IPS DF 6.9 (cell line): ENCODE measurements around the gene SND1.

ENCODE experiments used
- DNase-seq: peaks from one replicate; pipeline ENCODE4 v3.0.0-alpha.2; 2013; ENCODE audit warnings: low read depth, low spot score
- H3K27ac ChIP-seq: one replicate; pipeline ENCODE4 v1.5.1; 2013; ENCODE audit warnings: low read length, control low read depth
- H3K27me3 ChIP-seq: 2 replicates; pipeline ENCODE4 v1.6.1; 2013; ENCODE audit warnings: mild to moderate bottlenecking, low read length; ENCODE audit not compliant: control insufficient read depth, insufficient read depth
- H3K36me3 ChIP-seq: 2 replicates; pipeline ENCODE4 v1.6.1; 2013; ENCODE audit warnings: low read length; ENCODE audit not compliant: control insufficient read depth, insufficient read depth
- H3K4me1 ChIP-seq: 2 replicates; pipeline ENCODE4 v1.6.1; 2013; ENCODE audit warnings: low read length; ENCODE audit not compliant: control insufficient read depth, insufficient read depth
- H3K4me3 ChIP-seq: 2 replicates; pipeline ENCODE4 v1.5.1; 2013; ENCODE audit warnings: mild to moderate bottlenecking, low read length
- H3K9me3 ChIP-seq: 2 replicates; pipeline ENCODE4 v1.6.1; 2013; ENCODE audit warnings: low read length, inconsistent platforms; ENCODE audit not compliant: control insufficient read depth, insufficient read depth
- WGBS: extraction: QIAGEN DNeasy Blood & Tissue Kit; methylation state at CpG from one replicate; pipeline ENCODE4 v1.1.7; 2013; ENCODE audit warnings: mixed read lengths, missing lambda C conversion rate; ENCODE audit not compliant: insufficient read length, insufficient coverage; 5-methylcytosine and 5-hydroxymethylcytosine counted together

SND1 gene

GRCh38 chr7:128137181-128137580, 485.2 kb downstream of the SND1 start:
- peaks cover 14% of the 10 kb centered on the region; the same call in 1 of the 2 replicates for H3K27me3 ChIP-seq
- no peaks in the 10 kb centered on the region for H3K9me3 ChIP-seq
- no peak for DNase-seq
- no peak overlapping the region for H3K27ac ChIP-seq
- WGBS: no CpG with 5 or more reads among the region's 9 CpGs
- 0 out of 2 replicates have a peak, but pooled peaks cover 2% of the 10 kb centered on the region for H3K4me1 ChIP-seq
- H3K4me3 ChIP-seq: no peak overlapping the region
- no peaks in the 10 kb centered on the region for H3K36me3 ChIP-seq

GRCh38 chr7:128139406-128139805, 487.4 kb downstream of the SND1 start:
- no CpG with 5 or more reads among the region's 3 CpGs for WGBS
- Histone ChIP-seq H3K27ac (no peak overlapping the region), H3K4me1 (0 out of 2 replicates have a peak, but pooled peaks cover 2% of the 10 kb centered on the region), H3K9me3 (no peaks in the 10 kb centered on the region), H3K36me3 (no peaks in the 10 kb centered on the region), H3K27me3 (peaks cover 14% of the 10 kb centered on the region; the same call in 1 of the 2 replicates), H3K4me3 (no peak overlapping the region)
- DNase-seq: no peak

GRCh38 chr7:128141683-128142195, 489.7 kb downstream of the SND1 start:
- H3K36me3 ChIP-seq: no peaks in the 10 kb centered on the region
- H3K27me3 ChIP-seq: peaks cover 4% of the 10 kb centered on the region; the same call in 1 of the 2 replicates
- no peaks in the 10 kb centered on the region for H3K9me3 ChIP-seq
- no peak overlapping the region for H3K27ac ChIP-seq
- no peak overlapping the region for H3K4me3 ChIP-seq
- WGBS: no CpG with 5 or more reads among the region's 6 CpGs
- DNase-seq: no peak
- no peaks in the 10 kb centered on the region for H3K4me1 ChIP-seq
